Adrenal gland (tissue), 12 donors: ENCODE measurements around the gene FCN2. TPM values are rescaled to one million over a fixed set of nuclear protein-coding genes. Genes with fewer than 3 reads are reported as not detected.

ENCODE experiments used
- DNase-seq, 7 donors: peaks; one replicate each; pipeline ENCODE4 v3.0.0-alpha.2; 2019 to 2020
- H3K27ac ChIP-seq, 5 donors: fragments of 200-600 bp; sonication (generic) in 4 of 5; 1 replicate in 3 of 5; 2 replicates in 2 of 5; pipeline versions ENCODE4 v1.5.1 to v1.8.0; 2016 to 2020; ENCODE audit warnings: mild to moderate bottlenecking in 1 of 5
- H3K27me3 ChIP-seq: fragments of 200-600 bp; 2 replicates; pipeline ENCODE4 v1.8.0; 2021
- H3K36me3 ChIP-seq, 2 donors: fragments of 200-600 bp; replicated peaks in 1 of 2; 1 replicate in 1 of 2; 2 replicates in 1 of 2; pipeline versions ENCODE4 v1.5.1 to v1.8.0; 2018 to 2022
- H3K4me1 ChIP-seq, 2 donors: fragments of 200-600 bp; replicated peaks in 1 of 2; 1 replicate in 1 of 2; 2 replicates in 1 of 2; pipeline versions ENCODE4 v1.5.1 to v1.8.0; 2018 to 2021
- H3K4me3 ChIP-seq, 4 donors: fragments of 200-600 bp; sonication (generic) in 3 of 4; one replicate each; pipeline ENCODE4 v1.5.1; 2016 to 2018
- H3K9me3 ChIP-seq, 3 donors: fragments of 200-600 bp; sonication (generic) in 1 of 3; replicated peaks in 1 of 3; 1 replicate in 2 of 3; 2 replicates in 1 of 3; pipeline versions ENCODE4 v1.5.1 to v1.8.0; 2016 to 2021
- CTCF ChIP-seq, 6 experiments: fragments of 450-650 bp in 4 of 6; fragments of 200-600 bp in 2 of 6; sonication (generic) in 1 of 6; IDR thresholded peaks; 1 replicate in 5 of 6; 2 replicates in 1 of 6; pipeline versions ENCODE4 v1.5.1 to v1.8.0; 2016 to 2021; ENCODE audit warnings: antibody characterized with exemption in 6 of 6, mild to moderate bottlenecking in 2 of 6, moderate library complexity in 1 of 6
- POLR2A ChIP-seq, 2 donors: fragments of 450-650 bp; IDR thresholded peaks; one replicate each; pipeline ENCODE4 v1.6.1; 2017; ENCODE audit warnings: antibody characterized with exemption in 2 of 2, mild to moderate bottlenecking in 2 of 2, moderate library complexity in 1 of 2
- WGBS, 4 donors: extraction: QIAGEN DNeasy Blood & Tissue Kit in 2 of 4; methylation state at CpG; one replicate each; pipeline versions ENCODE4 v1.1.5 to v1.1.7; 2013 to 2017; 5-methylcytosine and 5-hydroxymethylcytosine counted together
- intact Hi-C, 2 donors: fragments of 100-400 bp; cut with DNase I; formaldehyde crosslinking; loops; one replicate each; pipeline versions ENCODE4 v1.14.1 to v1.15.0; 2022 to 2023
- polyA plus RNA-seq, 3 donors: library from polyadenylated mRNA; stranded (reverse); fragments of 200-250 nt in 2 of 3; fragments of 350-450 nt in 1 of 3; fragmentation: Illumina TruSeq in 1 of 3; extraction: RNeasy Lipid Tissue Mini Kit (QIAGEN cat#74804) in 1 of 3; gene quantifications; one replicate each; pipeline ENCODE4 v1.2.3, GENCODE V29; 2013 to 2014
- total RNA-seq, 9 donors: library from RNA; depleted of rRNA in 4 of 9; stranded (reverse); fragments of >200 nt in 4 of 9; fragments of 120-200 nt in 1 of 9; fragmentation: NEBNext Ultra II Directional in 1 of 9; extraction: Animal tissue kit (Norgen Biotek cat#: 25700) in 1 of 9; gene quantifications; one replicate each; pipeline versions ENCODE4 v1.1.0 to v1.2.4, GENCODE V29; 2013 to 2023
- donor health status: healthy with polysubstance abuse.
- donor health status: Bipolar disorder and iron deficiency.
- donor health status: DM: yes; HTN: yes; CAD: no.
- donor health status: DM: no; HTN: no; CAD: no.
- donor health status: DM: no; HTN: no; CAD: no.
- donor health status: DM: yes; HTN: yes; CAD: no.

Gene FCN2
- total and polyA plus RNA-seq, 12 donors, result 6.7 to 99.6 (median 31.2) TPM

GRCh38 chr9:134882204-134882785, 1.7 kb downstream of the FCN2 start:
- Histone ChIP-seq H3K36me3 (no peaks in the 10 kb centered on the region), H3K4me3 (no peak overlapping the region)
- 90 to 96% (median 94%) methylated on average over 3 of the region's 3 CpGs for WGBS, 4 donors

GRCh38 chr9:134883040-134883782, 2.6 kb downstream of the FCN2 start:
- 86 to 92% (median 89%) methylated on average over 12 to 18 of the region's 18 CpGs for WGBS, 4 donors
- Histone ChIP-seq H3K36me3 (no peaks in the 10 kb centered on the region), H3K27ac (no peak overlapping the region), H3K9me3 (no peaks in the 10 kb centered on the region), H3K27me3 (no peaks in the 10 kb centered on the region), H3K4me3 (no peak overlapping the region), H3K4me1 (peaks cover 0 to 10% of the 10 kb centered on the region in 2 donors)
- TF ChIP-seq POLR2A (IDR thresholded peaks at IDR 0.05), result no peak
- no peak for TF ChIP-seq CTCF (IDR thresholded peaks at IDR 0.05)
- DNase-seq, result peak in 2 of 7 donors; percentile 8 to 27
- intact Hi-C loops, result no loop called here

More at GRCh38 chr9:134882204-134882785, 1.7 kb downstream of the FCN2 start:
- Histone ChIP-seq H3K4me1 (peaks cover 0 to 10% of the 10 kb centered on the region in 2 donors), H3K27ac (no peak overlapping the region), H3K27me3 (no peaks in the 10 kb centered on the region), H3K9me3 (no peaks in the 10 kb centered on the region)
- no peak for TF ChIP-seq CTCF (IDR thresholded peaks at IDR 0.05)
- TF ChIP-seq POLR2A (IDR thresholded peaks at IDR 0.05), result no peak
- DNase-seq, result peak in 1 of 7 donors; percentile 45
- intact Hi-C loops, result no loop called here

GRCh38 chr9:134884492-134884891, 3.9 kb downstream of the FCN2 start:
- Histone ChIP-seq H3K9me3 (no peaks in the 10 kb centered on the region), H3K4me3 (no peak overlapping the region), H3K27me3 (no peaks in the 10 kb centered on the region), H3K27ac (no peak overlapping the region), H3K4me1 (peaks cover 0 to 10% of the 10 kb centered on the region in 2 donors), H3K36me3 (no peaks in the 10 kb centered on the region)
- intact Hi-C loops, result no loop called here
- peak in 2 of 7 donors; percentile 15 to 43 for DNase-seq
- no peak for TF ChIP-seq POLR2A (IDR thresholded peaks at IDR 0.05)
- TF ChIP-seq CTCF (IDR thresholded peaks at IDR 0.05), result no peak
- WGBS, 4 donors, result 72 to 80% (median 77%) methylated on average over 7 to 8 of the region's 8 CpGs

- Histone ChIP-seq H3K9me3 (no peaks in the 10 kb centered on the region), H3K36me3 (no peaks in the 10 kb centered on the region), H3K27me3 (no peaks in the 10 kb centered on the region), H3K4me1 (peaks cover 0 to 8% of the 10 kb centered on the region in 2 donors), H3K4me3 (no peak overlapping the region), H3K27ac (no peak overlapping the region)
- no peak for TF ChIP-seq CTCF (IDR thresholded peaks at IDR 0.05)
- no peak for TF ChIP-seq POLR2A (IDR thresholded peaks at IDR 0.05)
- 91 to 94% (median 93%) methylated on average over 13 to 22 of the region's 22 CpGs for WGBS, 4 donors
- intact Hi-C loops, result no loop called here
- peak in 2 of 7 donors; percentile 4 to 13 for DNase-seq
These were observed 4.5 kb downstream of the FCN2 start for GRCh38 chr9:134885001-134885678.
